Spleen (tissue), 11 donors: ENCODE data around the gene TCERG1. TPM values are rescaled to one million over a fixed set of nuclear protein-coding genes. Genes with fewer than 3 reads are reported as not detected.

ENCODE experiments used
- DNase-seq: peaks from one replicate; pipeline ENCODE4 v3.0.0-alpha.2; 2020
- H3K27ac ChIP-seq, 8 donors: fragments of 200-600 bp; sonication (generic) in 7 of 8; 1 replicate in 4 of 8; 2 replicates in 4 of 8; pipeline versions ENCODE4 v1.5.0 to v1.8.0; 2016 to 2021; ENCODE audit warnings: inconsistent platforms in 4 of 8, mild to moderate bottlenecking in 4 of 8, moderate library complexity in 1 of 8
- H3K27me3 ChIP-seq, 7 donors: fragments of 200-600 bp; sonication (generic) in 6 of 7; replicated peaks in 1 of 7; 1 replicate in 4 of 7; 2 replicates in 3 of 7; pipeline versions ENCODE4 v1.5.0 to v1.8.0; 2016 to 2021; ENCODE audit warnings: inconsistent platforms in 3 of 7, mild to moderate bottlenecking in 1 of 7
- H3K36me3 ChIP-seq, 6 donors: fragments of 200-600 bp; sonication (generic) in 5 of 6; 1 replicate in 4 of 6; 2 replicates in 2 of 6; pipeline versions ENCODE4 v1.5.0 to v1.8.0; 2016 to 2021; ENCODE audit warnings: inconsistent platforms in 2 of 6
- H3K4me1 ChIP-seq, 6 donors: fragments of 200-600 bp; sonication (generic) in 5 of 6; 1 replicate in 3 of 6; 2 replicates in 3 of 6; pipeline versions ENCODE4 v1.5.0 to v1.8.0; 2016 to 2021; ENCODE audit warnings: inconsistent platforms in 3 of 6
- H3K4me3 ChIP-seq, 8 donors: fragments of 200-600 bp; sonication (generic) in 7 of 8; 1 replicate in 4 of 8; 2 replicates in 4 of 8; pipeline versions ENCODE4 v1.5.0 to v1.8.0; 2016 to 2021; ENCODE audit warnings: inconsistent platforms in 4 of 8, mild to moderate bottlenecking in 4 of 8, moderate library complexity in 2 of 8
- H3K9me3 ChIP-seq, 8 donors: fragments of 200-600 bp; sonication (generic) in 7 of 8; 1 replicate in 4 of 8; 2 replicates in 4 of 8; pipeline versions ENCODE4 v1.5.0 to v1.8.0; 2016 to 2021; ENCODE audit warnings: inconsistent platforms in 4 of 8
- CTCF ChIP-seq, 11 experiments: fragments of 200-600 bp in 7 of 11; fragments of 450-650 bp in 4 of 11; sonication (generic) in 4 of 11; IDR thresholded peaks in 8 of 11; conservative IDR thresholded peaks in 3 of 11; 1 replicate in 7 of 11; 2 replicates in 4 of 11; pipeline versions ENCODE4 v1.4.0 to v1.8.0; 2016 to 2021; ENCODE audit warnings: antibody characterized with exemption in 11 of 11, inconsistent platforms in 4 of 11, mild to moderate bottlenecking in 1 of 11
- POLR2A ChIP-seq, 3 donors: fragments of 450-650 bp; IDR thresholded peaks; one replicate each; pipeline ENCODE4 v1.5.1; 2017; ENCODE audit warnings: antibody characterized with exemption in 3 of 3, mild to moderate bottlenecking in 1 of 3
- POLR2AphosphoS5 ChIP-seq, 3 donors: sonication (generic); formaldehyde crosslinking; IDR thresholded peaks; one replicate each; pipeline ENCODE4 v1.5.1; 2017; ENCODE audit warnings: antibody characterized with exemption in 3 of 3
- WGBS, 5 donors: extraction: QIAGEN DNeasy Blood & Tissue Kit in 3 of 5; methylation state at CpG; one replicate each; pipeline versions ENCODE4 v1.1.5 to v1.1.7; 2013 to 2018; 5-methylcytosine and 5-hydroxymethylcytosine counted together
- intact Hi-C: fragments of 100-400 bp; cut with DNase I; formaldehyde crosslinking; loops from one replicate; pipeline ENCODE4 v1.15.0; 2023; ENCODE audit warnings: low total_unique reads
- polyA plus RNA-seq, 3 donors: library from polyadenylated mRNA; stranded (reverse); fragments of 200-250 nt; gene quantifications; one replicate each; pipeline ENCODE4 v1.2.1, GENCODE V29; 2013
- total RNA-seq, 7 donors: library from RNA; depleted of rRNA in 3 of 7; stranded (reverse); fragments of >200 nt in 3 of 7; fragmentation: NEBNext Ultra II Directional in 4 of 7; extraction: Animal tissue kit (Norgen Biotek cat#: 25700) in 4 of 7; gene quantifications; one replicate each; pipeline versions ENCODE4 v1.1.0 to v1.2.1, GENCODE V29; 2016 to 2021
- donor health status: healthy with polysubstance abuse.
- donor health status: DM: no; HTN: no; CAD: no; lungs with moderate emphysema.
- donor health status: DM: no; HTN: no; CAD: no.
- donor health status: Bipolar disorder and iron deficiency.
- donor health status: healthy.
- donor health status: DM: no; HTN: no; CAD: no.
- donor health status: DM: yes; HTN: yes; CAD: no.

Gene TCERG1
- total and polyA plus RNA-seq, 10 donors: 43.7 to 117 (median 75.4) TPM

- TF ChIP-seq CTCF (IDR thresholded peaks at IDR 0.05 in 8 of 11, conservative IDR thresholded peaks at IDR 0.05 in 3 of 11) (no peak), POLR2A (IDR thresholded peaks at IDR 0.05) (no peak), POLR2AphosphoS5 (IDR thresholded peaks at IDR 0.05) (no peak)
- Histone ChIP-seq H3K9me3 (no peaks in the 10 kb centered on the region), H3K27ac (no peak overlapping the region), H3K4me1 (no peaks in the 10 kb centered on the region), H3K27me3 (no peaks in the 10 kb centered on the region), H3K4me3 (no peak overlapping the region), H3K36me3 (no peaks in the 10 kb centered on the region)
- DNase-seq: no peak
- intact Hi-C loops: no loop called here
- 77 to 96% (median 88%) methylated on average over 2 of the region's 2 CpGs for WGBS, 5 donors
These were observed 93.3 kb downstream of the TCERG1 start for GRCh38 chr5:146540414-146540813.

- WGBS, 5 donors: 32 to 39% (median 37%) methylated on average over 16 of the region's 16 CpGs
- intact Hi-C loops: no loop called here
- no peaks in the 10 kb centered on the region for H3K4me1 ChIP-seq
- TF ChIP-seq POLR2AphosphoS5 (IDR thresholded peaks at IDR 0.05): no peak
- no peak for TF ChIP-seq POLR2A (IDR thresholded peaks at IDR 0.05)
- peak in 10 of 11 experiments; percentile 44 to 82 (median 73) for TF ChIP-seq CTCF (IDR thresholded peaks at IDR 0.05 in 8 of 11, conservative IDR thresholded peaks at IDR 0.05 in 3 of 11)
- no peak overlapping the region for H3K27ac ChIP-seq
- H3K9me3 ChIP-seq: no peaks in the 10 kb centered on the region
- peak; percentile 85 for DNase-seq
- H3K4me3 ChIP-seq: no peak overlapping the region
- no peaks in the 10 kb centered on the region for H3K36me3 ChIP-seq
- no peaks in the 10 kb centered on the region for H3K27me3 ChIP-seq
These were observed 95.1 kb downstream of the TCERG1 start for GRCh38 chr5:146541958-146542849.

GRCh38 chr5:146544232-146544631 lies 97.1 kb downstream of the TCERG1 start:
- H3K36me3 ChIP-seq: no peaks in the 10 kb centered on the region
- no peaks in the 10 kb centered on the region for H3K9me3 ChIP-seq
- TF ChIP-seq CTCF (IDR thresholded peaks at IDR 0.05 in 8 of 11, conservative IDR thresholded peaks at IDR 0.05 in 3 of 11) (no peak), POLR2AphosphoS5 (IDR thresholded peaks at IDR 0.05) (no peak), POLR2A (IDR thresholded peaks at IDR 0.05) (no peak)
- intact Hi-C loops: no loop called here
- H3K27ac ChIP-seq: no peak overlapping the region
- no peaks in the 10 kb centered on the region for H3K27me3 ChIP-seq
- no peaks in the 10 kb centered on the region for H3K4me1 ChIP-seq
- DNase-seq: no peak
- no peak overlapping the region for H3K4me3 ChIP-seq

GRCh38 chr5:146548781-146549449 lies 101.8 kb downstream of the TCERG1 start:
- Histone ChIP-seq H3K27ac (no peak overlapping the region), H3K36me3 (no peaks in the 10 kb centered on the region), H3K27me3 (no peaks in the 10 kb centered on the region), H3K9me3 (no peaks in the 10 kb centered on the region), H3K4me1 (no peaks in the 10 kb centered on the region), H3K4me3 (no peak overlapping the region)
- TF ChIP-seq POLR2AphosphoS5 (IDR thresholded peaks at IDR 0.05): no peak
- no peak for TF ChIP-seq POLR2A (IDR thresholded peaks at IDR 0.05)
- no peak for TF ChIP-seq CTCF (IDR thresholded peaks at IDR 0.05 in 8 of 11, conservative IDR thresholded peaks at IDR 0.05 in 3 of 11)
- intact Hi-C loops: loop anchor here (5.0 kb wide), 1 partner anchor 413 kb away; no protein-coding TSS in a partner anchor
- DNase-seq: no peak
- 40 to 53% (median 44%) methylated on average over 2 of the region's 2 CpGs for WGBS, 5 donors
